HK-2 (cell line): ENCODE results near the gene HAUS5.
A peak's percentile ranks its signal among the peaks of the same experiment; 100 is the strongest.

ENCODE experiments used
- DNase-seq: peaks from one replicate; pipeline ENCODE4 v3.0.0-alpha.2; 2018; ENCODE audit not compliant: unreplicated experiment

The HAUS5 gene

DNA sequence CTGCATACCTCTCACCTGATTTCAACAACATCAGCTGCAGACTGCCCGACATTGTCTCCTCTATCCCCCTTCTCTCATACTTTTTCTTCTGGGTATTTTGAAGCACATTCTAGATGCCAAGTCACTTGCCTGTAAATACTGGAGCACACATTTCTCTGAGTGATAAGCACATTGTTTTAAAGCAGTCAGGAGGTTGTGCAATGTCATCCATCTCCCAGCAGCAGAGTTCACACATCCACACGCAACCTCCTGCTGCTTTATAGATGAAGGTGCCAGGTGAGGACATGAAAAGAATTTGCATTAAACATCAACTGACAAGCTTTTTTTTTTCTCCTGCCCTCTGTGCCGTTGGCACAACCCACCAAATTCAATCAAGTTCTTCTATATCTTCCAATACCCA is 59.3 kb downstream of the HAUS5 start:
- no peak for DNase-seq

DNA sequence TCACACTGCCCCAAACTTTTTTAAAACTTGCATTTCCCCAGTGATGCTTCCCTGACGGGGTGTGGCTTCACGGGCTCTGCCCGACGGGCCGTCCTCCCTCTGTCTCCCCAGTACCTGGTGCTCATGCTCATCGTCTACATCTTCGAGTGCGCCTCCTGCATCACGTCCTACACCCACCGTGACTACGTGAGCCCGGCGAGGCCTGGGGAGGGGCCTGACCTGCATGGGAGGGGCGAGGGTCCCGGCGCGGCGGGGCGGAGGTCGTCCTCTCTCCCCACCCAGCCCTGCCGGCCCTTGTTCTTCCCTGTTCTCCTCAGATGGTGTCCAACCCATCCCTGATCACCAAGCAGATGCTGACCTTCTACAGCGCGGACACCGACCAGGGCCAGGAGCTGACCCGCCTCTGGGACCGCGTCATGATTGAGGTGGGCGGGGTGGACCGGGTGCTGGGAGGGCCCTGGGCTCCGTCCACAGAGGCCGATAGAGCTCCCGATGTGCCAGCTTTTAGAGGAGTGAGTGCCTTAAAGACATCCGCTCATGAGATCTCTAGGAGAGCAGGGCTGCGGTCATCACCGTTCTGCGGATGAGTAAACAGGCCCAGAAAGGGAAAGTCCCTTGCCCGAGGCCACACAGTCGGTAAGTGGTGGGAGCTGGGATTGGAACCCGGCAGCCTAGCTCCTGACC is 60.7 kb downstream of the HAUS5 start:
- DNase-seq, result peak; percentile 83
